H1 (cell line): ENCODE results near the gene TMEM82. TPM values are rescaled to one million over a fixed set of nuclear protein-coding genes. Genes with fewer than 3 reads are reported as not detected.
A peak's percentile ranks its signal among the peaks of the same experiment; 100 is the strongest.

ENCODE experiments used
- CTCF ChIA-PET: fragments of 300-600 bp; sonication (Branson Sonifier 250); formaldehyde crosslinking; loops from one replicate; lab custom pipeline; 2021; ENCODE audit not compliant: partially characterized antibody; lab: Charles Lee
- POLR2A ChIA-PET: fragments of 300-600 bp; sonication (Branson Sonifier 250); formaldehyde crosslinking; loops from one replicate; lab custom pipeline; 2021; ENCODE audit warnings: inconsistent platforms; ENCODE audit not compliant: partially characterized antibody; lab: Charles Lee
- DNase-seq, 2 experiments: peaks; one replicate each; pipeline versions ENCODE4 v3.0.0 to v3.0.0-alpha.2; 2010 to 2022; ENCODE audit warnings: low spot score in 2 of 2, low read depth in 1 of 2, mixed read lengths in 1 of 2
- FAIRE-seq: peaks from 2 replicates; lab custom pipeline; 2011; peaks lifted over from hg19 to GRCh38; lab: Jason Lieb, UNC
- H2AFZ ChIP-seq: 2 replicates; pipeline ENCODE4 v1.8.1; 2012; ENCODE audit warnings: low read length, inconsistent platforms
- H2AK5ac ChIP-seq: 2 replicates; pipeline ENCODE4 v1.6.1; 2013; ENCODE audit warnings: low read depth, low read length
- H2BK120ac ChIP-seq: replicated peaks from 2 replicates; pipeline ENCODE3; 2013; ENCODE audit warnings: low read depth, low read length, inconsistent platforms
- H2BK12ac ChIP-seq: 2 replicates; pipeline ENCODE4 v1.6.1; 2013; ENCODE audit warnings: low read depth, low read length
- H2BK15ac ChIP-seq: 2 replicates; pipeline ENCODE4 v1.6.1; 2013; ENCODE audit warnings: low read length
- H2BK20ac ChIP-seq: 2 replicates; pipeline ENCODE4 v1.6.1; 2013; ENCODE audit warnings: low read length
- H2BK5ac ChIP-seq: 2 replicates; pipeline ENCODE4 v1.6.1; 2013; ENCODE audit warnings: low read depth, low read length
- H3K14ac ChIP-seq: 2 replicates; pipeline ENCODE4 v1.6.1; 2013; ENCODE audit warnings: inconsistent platforms; ENCODE audit not compliant: insufficient read length
- H3K18ac ChIP-seq: 2 replicates; pipeline ENCODE4 v1.6.1; 2013; ENCODE audit warnings: low read length; ENCODE audit errors: extremely low read depth
- H3K23ac ChIP-seq: 2 replicates; pipeline ENCODE4 v1.6.1; 2013; ENCODE audit warnings: inconsistent platforms; ENCODE audit not compliant: insufficient read length
- H3K23me2 ChIP-seq: 2 replicates; pipeline ENCODE4 v1.6.1; 2013; ENCODE audit warnings: low read depth, low read length
- H3K27ac ChIP-seq: 2 replicates; pipeline ENCODE4 v1.6.1; 2011; ENCODE audit warnings: low read depth, low read length, inconsistent platforms
- H3K27me3 ChIP-seq, 4 experiments: replicated peaks in 1 of 4; 1 replicate in 1 of 4; 2 replicates in 3 of 4; pipeline versions ENCODE4 v1.6.1 to v1.8.1; 2011 to 2013; ENCODE audit warnings: low read length in 3 of 4, mild to moderate bottlenecking in 3 of 4, inconsistent platforms in 2 of 4, mixed read lengths in 2 of 4, moderate library complexity in 1 of 4; ENCODE audit not compliant: control insufficient read depth in 3 of 4, insufficient read depth in 3 of 4; ENCODE audit errors: extremely low read depth in 1 of 4
- H3K36me3 ChIP-seq, 4 experiments: 2 replicates each; pipeline versions ENCODE4 v1.6.1 to v1.8.1; 2011 to 2013; ENCODE audit warnings: mild to moderate bottlenecking in 4 of 4, low read length in 3 of 4, moderate library complexity in 2 of 4, control low read depth in 1 of 4, inconsistent platforms in 1 of 4; ENCODE audit not compliant: insufficient read depth in 4 of 4, control insufficient read depth in 2 of 4
- H3K4ac ChIP-seq: replicated peaks from 2 replicates; pipeline ENCODE3; 2013; ENCODE audit warnings: low read length, low read depth, mixed read lengths, inconsistent platforms; ENCODE audit not compliant: insufficient read length
- H3K4me1 ChIP-seq, 4 experiments: replicated peaks in 1 of 4; 1 replicate in 1 of 4; 2 replicates in 3 of 4; pipeline versions ENCODE4 v1.6.1 to v1.8.1; 2011 to 2013; ENCODE audit warnings: low read length in 3 of 4, inconsistent platforms in 2 of 4, mixed read lengths in 1 of 4; ENCODE audit not compliant: insufficient read depth in 4 of 4, control insufficient read depth in 3 of 4
- H3K4me2 ChIP-seq, 2 experiments: 2 replicates each; pipeline versions ENCODE4 v1.6.1 to v1.8.1; 2011 to 2013; ENCODE audit warnings: low read depth in 2 of 2, low read length in 2 of 2, control low read depth in 1 of 2, inconsistent platforms in 1 of 2, mild to moderate bottlenecking in 1 of 2; ENCODE audit not compliant: insufficient read depth in 1 of 2
- H3K4me3 ChIP-seq, 4 experiments: fragments of 200-600, 300-600 bp in 1 of 4; sonication (generic), shearing (Covaris generic), sonication (Bioruptor Twin) in 1 of 4; 2 replicates each; pipeline versions ENCODE4 v1.5.1 to v1.8.1; 2011 to 2016; ENCODE audit warnings: low read length in 4 of 4, low read depth in 3 of 4, control low read depth in 2 of 4, inconsistent platforms in 2 of 4, mild to moderate bottlenecking in 2 of 4, mixed read lengths in 1 of 4, moderate library complexity in 1 of 4; ENCODE audit not compliant: insufficient read depth in 2 of 4; ENCODE audit errors: extremely low read depth in 1 of 4
- H3K56ac ChIP-seq: replicated peaks from 2 replicates; pipeline ENCODE3; 2013; ENCODE audit warnings: low read depth, mild to moderate bottlenecking, mixed read lengths, low read length, inconsistent platforms; ENCODE audit not compliant: insufficient read length
- H3K79me1 ChIP-seq: 2 replicates; pipeline ENCODE4 v1.6.1; 2013; ENCODE audit warnings: low read depth, low read length, control low read depth
- H3K79me2 ChIP-seq, 2 experiments: 2 replicates each; pipeline versions ENCODE4 v1.6.1 to v1.8.1; 2012 to 2013; ENCODE audit warnings: low read length in 2 of 2, mild to moderate bottlenecking in 2 of 2, inconsistent platforms in 1 of 2; ENCODE audit not compliant: insufficient read depth in 2 of 2, control insufficient read depth in 1 of 2
- H3K9ac ChIP-seq, 4 experiments: replicated peaks in 1 of 4; 1 replicate in 1 of 4; 2 replicates in 3 of 4; pipeline versions ENCODE4 v1.6.1 to v1.8.1; 2011 to 2013; ENCODE audit warnings: low read depth in 3 of 4, low read length in 3 of 4, control low read depth in 2 of 4, mild to moderate bottlenecking in 2 of 4, moderate library complexity in 2 of 4, inconsistent platforms in 1 of 4; ENCODE audit errors: extremely low read depth in 1 of 4
- H3K9me3 ChIP-seq, 2 experiments: 2 replicates each; pipeline versions ENCODE4 v1.6.1 to v1.8.1; 2012 to 2013; ENCODE audit warnings: mild to moderate bottlenecking in 2 of 2, moderate library complexity in 2 of 2, control low read depth in 1 of 2, inconsistent platforms in 1 of 2, low read depth in 1 of 2, low read length in 1 of 2, mixed read lengths in 1 of 2; ENCODE audit not compliant: insufficient read depth in 2 of 2
- H4K20me1 ChIP-seq, 2 experiments: replicated peaks in 1 of 2; 2 replicates each; pipeline versions ENCODE3 to v1.8.1; 2011 to 2013; ENCODE audit warnings: inconsistent platforms in 2 of 2, low read length in 2 of 2, mild to moderate bottlenecking in 1 of 2; ENCODE audit not compliant: insufficient read depth in 2 of 2, control insufficient read depth in 1 of 2
- H4K5ac ChIP-seq: 2 replicates; pipeline ENCODE4 v1.6.1; 2013; ENCODE audit warnings: low read length, low read depth, mixed read lengths, inconsistent platforms; ENCODE audit not compliant: insufficient read length
- H4K8ac ChIP-seq: 2 replicates; pipeline ENCODE4 v1.8.0; 2013; ENCODE audit warnings: mild to moderate bottlenecking, moderate library complexity, low read length, inconsistent platforms; ENCODE audit not compliant: insufficient read depth; ENCODE audit errors: extremely low read depth
- H4K91ac ChIP-seq: replicated peaks from 2 replicates; pipeline ENCODE3; 2013; ENCODE audit warnings: low read length, mixed read lengths, inconsistent platforms; ENCODE audit not compliant: insufficient read length
- CHD1 ChIP-seq: IDR thresholded peaks from 2 replicates; pipeline ENCODE4 v1.6.1; 2012; ENCODE audit warnings: low read depth, low read length, improper control_type of control experiment
- CTCF ChIP-seq, 3 experiments: IDR thresholded peaks; 1 replicate in 2 of 3; 2 replicates in 1 of 3; pipeline versions ENCODE4 v1.5.1 to v1.6.1; 2011; ENCODE audit warnings: low read length in 3 of 3, mild to moderate bottlenecking in 3 of 3, inconsistent platforms in 2 of 3, low read depth in 1 of 3, moderate library complexity in 1 of 3; ENCODE audit not compliant: insufficient read depth in 1 of 3; ENCODE audit errors: control extremely low read depth in 1 of 3
- JUN ChIP-seq: IDR thresholded peaks from 2 replicates; pipeline ENCODE4 v1.6.1; 2011; ENCODE audit warnings: low read depth, mild to moderate bottlenecking, improper control_type of control experiment, low read length
- KDM4A ChIP-seq: IDR thresholded peaks from one replicate; pipeline ENCODE4 v1.7.1; 2012; ENCODE audit warnings: low read depth, mild to moderate bottlenecking, moderate library complexity, low read length, inconsistent platforms; ENCODE audit not compliant: severe bottlenecking
- RNF2 ChIP-seq: fragments of 200-900, 300-1000 bp; sonication (generic); IDR thresholded peaks from 2 replicates; pipeline ENCODE4 v1.7.1; 2016; ENCODE audit warnings: borderline replicate concordance, low read depth, mild to moderate bottlenecking, antibody characterized with exemption, low read length; ENCODE audit not compliant: poor library complexity, severe bottlenecking; ENCODE audit errors: missing control alignments
- SP2 ChIP-seq: IDR thresholded peaks from 2 replicates; pipeline ENCODE4 v1.6.1; 2012; ENCODE audit warnings: mild to moderate bottlenecking, low read length, inconsistent platforms
- SRF ChIP-seq: IDR thresholded peaks from 2 replicates; pipeline ENCODE4 v1.6.1; 2011; ENCODE audit warnings: mild to moderate bottlenecking, low read depth, low read length, moderate library complexity
- TEAD4 ChIP-seq: IDR thresholded peaks from 2 replicates; pipeline ENCODE4 v1.6.1; 2012; ENCODE audit warnings: low read depth, low read length, inconsistent platforms, mixed read lengths
- ZNF274 ChIP-seq: IDR thresholded peaks from 2 replicates; pipeline ENCODE4 v1.7.0; 2012; ENCODE audit warnings: low read length, borderline replicate concordance; ENCODE audit errors: extremely low read depth
- WGBS, 2 experiments: shearing (Covaris generic) in 1 of 2; methylation state at CpG; one replicate each; pipeline versions ENCODE4 v1.1.6 to v1.1.7; 2013 to 2015; ENCODE audit warnings: low lambda C conversion rate in 2 of 2, mixed read lengths in 2 of 2, inconsistent platforms in 1 of 2, low coverage in 1 of 2, missing lambda C conversion rate in 1 of 2; ENCODE audit not compliant: insufficient replicate concordance in 2 of 2, insufficient coverage in 1 of 2, insufficient read length in 1 of 2; ENCODE audit errors: extremely low coverage in 1 of 2, missing lambda C conversion rate in 1 of 2; 5-methylcytosine and 5-hydroxymethylcytosine counted together
- polyA plus RNA-seq, 7 experiments: library from polyadenylated mRNA; depleted of rRNA in 3 of 7; stranded (reverse) in 5 of 7; unstranded in 2 of 7; fragments of >200 nt in 5 of 7; fragments of 200-250 nt in 2 of 7; gene quantifications; 1 replicate in 5 of 7; 2 replicates in 1 of 7; 4 replicates in 1 of 7; pipeline versions ENCODE4 v1.2.1 to v1.2.3, GENCODE V29; 2011 to 2013; ENCODE audit warnings: missing spikeins in 2 of 7, mixed read lengths in 2 of 7
- total RNA-seq: library from RNA; stranded (reverse); fragmentation: NEBNext Ultra II Directional; extraction: Animal tissue kit (Norgen Biotek cat#: 25700); gene quantifications from 2 replicates; pipeline ENCODE4 v1.2.1, GENCODE V29; 2021

TMEM82 gene
- total and polyA plus RNA-seq, 2 of the 8 experiments (the other 6 are each of a cell fraction or from before 2014, with no cell fraction given) = 0.32 to 2.1 TPM

- peaks cover 0 to 5% of the 10 kb centered on the region in 2 experiments; a peak in 1 of 4 replicates for H3K79me2 ChIP-seq
- H3K36me3 ChIP-seq = no peaks in the 10 kb centered on the region
- H3K23ac ChIP-seq = no peak overlapping the region
- H3K4me1 ChIP-seq = no peaks in the 10 kb centered on the region
- 0 out of 2 replicates have a peak overlapping the region, but pooled peaks have one; percentile 66 for H2BK5ac ChIP-seq
- no peak overlapping the region for H4K8ac ChIP-seq
- no peaks in the 10 kb centered on the region for H3K9me3 ChIP-seq
- CTCF ChIA-PET = interaction anchor here (1.1 to 3.4 kb wide), 6 partner anchors 13 to 107 kb away, joined by 3 to 12 read pairs (median 4); no protein-coding TSS in a partner anchor
- FAIRE-seq (no peak), DNase-seq (no peak)
- H4K5ac ChIP-seq = no peak overlapping the region
- WGBS, 2 experiments = 93% methylated on average over 9 of the region's 9 CpGs; no CpG with 5 or more reads in 1 of the 2 experiments
- peak overlapping the region in 1 of 4 experiments; percentile 48; a peak in 2 of 7 replicates for H3K9ac ChIP-seq
- H3K27me3 ChIP-seq = no peaks in the 10 kb centered on the region
- H4K91ac ChIP-seq = no peak overlapping the region
- H2BK12ac ChIP-seq = 0 out of 2 replicates have a peak overlapping the region, but pooled peaks have one; percentile 50
- peaks cover 3 to 8% of the 10 kb centered on the region in 2 experiments for H4K20me1 ChIP-seq
- POLR2A ChIA-PET = no interaction called here
- H3K14ac ChIP-seq = no peak overlapping the region
- peaks cover 5% of the 10 kb centered on the region for H3K79me1 ChIP-seq
- no peak overlapping the region for H2BK20ac ChIP-seq
- no peak overlapping the region for H2AFZ ChIP-seq
- H3K4ac ChIP-seq = no peak overlapping the region
- H2BK120ac ChIP-seq = no peak overlapping the region
- no peak overlapping the region for H3K4me2 ChIP-seq
- no peak for TF ChIP-seq CHD1
- no peak for TF ChIP-seq CTCF (IDR thresholded peaks at IDR 0.05; ENCODE audit: control extremely low read depth in 1 of 3, insufficient read depth in 1 of 3, low read depth in 1 of 3, low read length in 3 of 3)
- no peak for TF ChIP-seq SP2
- TF ChIP-seq ZNF274 = no peak
- no peak for TF ChIP-seq JUN
- TF ChIP-seq TEAD4 = no peak
- TF ChIP-seq KDM4A = no peak
- TF ChIP-seq SRF = no peak
- no peak for TF ChIP-seq RNF2
- no peak overlapping the region for H3K27ac ChIP-seq
- H3K4me3 ChIP-seq = no peak overlapping the region
- no peak overlapping the region for H2AK5ac ChIP-seq
- H3K56ac ChIP-seq = no peak overlapping the region
- H2BK15ac ChIP-seq = no peak overlapping the region
- H3K23me2 ChIP-seq = no peaks in the 10 kb centered on the region
- no peak overlapping the region for H3K18ac ChIP-seq
Observed at GRCh38 chr1:15703562-15703961, 38.7 kb upstream of the TMEM82 start.
